Adipocyte (in vitro differentiated cells): ENCODE results near the gene RPS3.
"Not testable (repeated sequence)": the region's sequence is repeated elsewhere in the genome, so short reads cannot be mapped to it uniquely, and the experiment has no call there.

Experiments used
- DNase-seq: peaks from one replicate; pipeline ENCODE4 v3.0.0-alpha.2; 2015; ENCODE audit warnings: low read depth
- H3K27me3 ChIP-seq: replicated peaks from 2 replicates; pipeline ENCODE4 v1.7.0; 2013; ENCODE audit warnings: mild to moderate bottlenecking, low read length, moderate library complexity; ENCODE audit not compliant: control insufficient read depth, insufficient read depth
- H3K36me3 ChIP-seq: 2 replicates; pipeline ENCODE4 v1.7.0; 2013; ENCODE audit warnings: low read length, mild to moderate bottlenecking, moderate library complexity; ENCODE audit not compliant: control insufficient read depth, insufficient read depth, severe bottlenecking
- H3K4me1 ChIP-seq: 2 replicates; pipeline ENCODE4 v1.7.0; 2013; ENCODE audit warnings: mild to moderate bottlenecking, low read length, moderate library complexity; ENCODE audit not compliant: control insufficient read depth, insufficient read depth
- H3K4me3 ChIP-seq: 2 replicates; pipeline ENCODE4 v1.7.0; 2013; ENCODE audit warnings: mild to moderate bottlenecking, low read length, moderate library complexity
- H3K9ac ChIP-seq: 2 replicates; pipeline ENCODE4 v1.7.0; 2013; ENCODE audit warnings: mild to moderate bottlenecking, low read length, moderate library complexity
- H3K9me3 ChIP-seq: 2 replicates; pipeline ENCODE4 v1.7.0; 2013; ENCODE audit warnings: mild to moderate bottlenecking, low read length, moderate library complexity; ENCODE audit not compliant: control insufficient read depth

The RPS3 gene

DNA sequence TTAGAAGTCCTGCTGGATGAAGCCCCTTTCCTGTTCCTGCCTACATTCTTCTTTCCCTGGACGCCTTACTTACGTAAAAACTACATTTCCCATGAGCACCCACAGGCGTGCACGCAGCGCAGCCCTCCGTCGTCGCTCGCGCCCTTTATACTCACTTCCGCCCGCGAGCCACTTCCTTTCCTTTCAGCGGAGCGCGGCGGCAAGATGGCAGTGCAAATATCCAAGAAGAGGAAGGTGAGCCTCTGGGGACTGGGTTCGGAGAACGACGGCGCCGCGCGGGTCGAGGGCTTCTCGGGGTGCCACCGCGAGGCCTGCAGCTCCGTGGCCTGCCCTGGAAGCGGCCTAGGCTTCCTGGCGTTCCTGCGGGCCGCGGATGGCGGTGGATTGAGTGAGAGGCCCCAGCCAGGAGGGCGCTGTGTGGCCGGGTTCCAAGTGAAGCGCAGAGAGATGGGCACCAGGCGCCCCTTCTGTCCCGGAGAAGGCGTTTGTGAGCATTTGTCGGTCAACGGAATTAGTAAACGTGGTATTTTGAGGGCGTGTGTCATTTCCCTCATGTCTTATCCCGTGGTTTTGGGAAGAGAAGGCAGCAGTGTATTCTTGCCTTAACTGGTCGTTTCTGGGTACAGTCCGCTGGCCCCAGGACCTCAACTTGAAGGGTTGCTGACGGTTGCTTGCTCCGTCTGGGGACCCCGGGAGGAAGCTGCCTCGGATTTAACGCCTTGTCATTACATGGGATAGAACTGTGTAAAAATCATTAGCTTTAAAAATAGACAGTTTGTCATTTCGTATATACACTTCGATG is at the start of gene RPS3:
RPS3 (plus strand) TSS at position 175 of the 802 bp plus-strand sequence; CDS start at position 205, 30 bp downstream.
- Histone ChIP-seq H3K4me3 (peak within 1 kb of the TSS; percentile 100), H3K4me1 (peaks cover 22% of the 10 kb centered on the region), H3K27me3 (peaks cover 3% of the 10 kb centered on the region), H3K9me3 (no peaks in the 10 kb centered on the region), H3K36me3 (peaks cover 37% of the 10 kb centered on the region), H3K9ac (peak within 1 kb of the TSS; percentile 100)
- peak; percentile 97 for DNase-seq

DNA sequence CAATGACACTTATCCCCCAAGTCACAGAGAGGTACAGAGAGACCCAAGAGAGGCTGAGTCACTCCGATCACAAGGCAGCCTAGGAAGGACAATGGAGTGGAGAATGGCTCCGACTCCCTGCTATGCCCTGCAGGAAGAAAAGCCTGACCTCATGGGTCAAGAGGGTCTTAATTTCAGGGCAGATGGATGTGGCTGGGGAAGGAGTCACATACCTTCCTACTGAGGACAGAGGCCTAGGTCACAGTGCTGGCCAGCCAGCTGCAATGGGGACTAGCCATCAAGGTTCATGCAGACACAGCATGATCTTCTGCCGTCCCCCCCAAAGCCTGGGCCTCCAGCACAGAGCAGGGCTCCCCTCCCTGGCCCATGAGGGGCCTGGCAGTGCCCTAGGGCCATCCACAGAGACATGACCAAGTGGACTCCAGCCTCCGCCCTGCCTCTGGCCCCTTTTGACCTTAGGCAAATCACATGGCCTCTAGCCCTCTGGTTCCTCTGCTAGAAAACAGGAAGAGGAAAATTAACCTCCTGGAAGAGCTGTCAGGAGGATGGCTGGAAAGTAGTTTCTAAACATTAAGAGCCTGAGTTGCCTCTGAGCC is 49.7 kb upstream of the RPS3 start:
- Histone ChIP-seq H3K27me3 (no peaks in the 10 kb centered on the region), H3K36me3 (no peaks in the 10 kb centered on the region), H3K4me3 (peak overlapping the region; percentile 79), H3K4me1 (peaks cover 62% of the 10 kb centered on the region), H3K9me3 (no peaks in the 10 kb centered on the region), H3K9ac (peak overlapping the region; percentile 87)
- no peak for DNase-seq

DNA sequence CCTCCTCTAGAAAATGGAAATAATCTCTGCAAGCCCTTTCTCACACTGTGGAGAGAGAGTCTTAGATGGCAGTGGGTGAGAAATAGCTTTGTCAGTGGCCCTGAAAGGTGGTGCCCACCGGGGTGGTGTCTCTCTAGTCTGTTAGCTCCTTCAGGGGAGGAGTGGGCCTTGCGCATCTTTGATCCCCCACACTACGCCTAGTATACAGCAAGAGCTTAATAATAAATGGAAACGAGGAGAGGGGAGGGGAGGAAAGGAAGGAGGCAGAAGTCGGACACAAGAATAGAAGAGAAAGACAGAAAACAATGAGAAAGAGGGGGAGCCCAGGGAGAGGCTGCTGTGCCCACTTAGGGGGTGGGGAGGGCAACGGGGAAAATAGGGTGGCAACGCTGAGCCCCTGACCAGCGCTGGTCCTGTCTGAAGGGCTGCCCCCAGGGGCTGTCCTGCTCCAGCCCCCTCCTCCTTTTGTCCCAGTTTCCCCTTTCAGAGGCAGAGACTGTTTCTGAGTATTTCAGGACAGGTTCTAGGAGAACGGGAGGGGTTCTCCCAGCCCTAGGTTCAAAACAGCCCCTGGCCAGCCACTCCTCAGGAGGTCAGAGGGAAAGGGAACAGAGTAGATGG is 49.1 kb upstream of the RPS3 start:
- Histone ChIP-seq H3K27me3 (no peaks in the 10 kb centered on the region), H3K4me3 (peak overlapping the region; percentile 79), H3K9me3 (no peaks in the 10 kb centered on the region), H3K4me1 (peaks cover 61% of the 10 kb centered on the region), H3K36me3 (no peaks in the 10 kb centered on the region), H3K9ac (peak overlapping the region; percentile 87)
- no peak for DNase-seq

DNA sequence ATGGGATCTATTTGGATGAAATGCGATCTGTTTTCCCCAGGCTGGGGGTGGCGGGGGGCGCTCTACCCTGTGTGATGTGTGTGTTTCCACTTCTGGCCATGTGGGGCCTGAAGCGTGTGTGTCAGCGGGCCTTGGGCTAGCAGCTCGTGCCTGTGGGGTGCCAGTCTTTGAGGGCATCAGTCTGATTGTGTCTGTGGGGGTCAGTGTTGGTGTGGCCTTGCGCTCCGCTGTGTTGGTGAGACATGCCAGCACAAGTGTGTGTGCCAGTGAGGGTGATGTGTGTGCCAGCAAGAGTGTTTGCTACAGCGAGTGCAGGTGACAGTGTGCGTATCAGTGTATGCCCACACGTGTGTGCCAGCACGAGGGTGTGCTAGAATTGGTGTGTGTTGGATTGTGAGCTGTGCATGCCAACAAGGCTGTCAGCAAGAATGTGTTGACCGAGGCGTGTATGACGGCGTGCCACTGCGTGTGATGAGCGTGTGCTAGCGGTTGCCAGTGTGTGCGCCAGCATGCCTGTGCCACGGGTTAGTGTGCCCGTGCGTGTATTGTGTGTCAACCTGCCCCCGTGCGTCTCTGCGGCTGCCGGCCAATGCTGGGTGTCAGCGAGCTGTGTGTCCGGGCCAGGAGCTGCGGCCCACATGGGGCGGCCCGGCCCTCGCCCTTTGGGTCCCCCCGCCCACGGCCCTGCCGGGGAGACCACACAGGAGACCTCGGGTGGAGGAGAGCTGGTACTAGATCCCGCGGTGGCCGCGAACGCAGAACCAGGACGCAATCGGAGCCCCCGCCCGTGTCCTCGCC is 48.4 kb upstream of the RPS3 start:
- H3K4me1 ChIP-seq, result peaks cover 58% of the 10 kb centered on the region
- no peaks in the 10 kb centered on the region for H3K9me3 ChIP-seq
- H3K27me3 ChIP-seq, result no peaks in the 10 kb centered on the region
- peak; percentile 60 for DNase-seq
- no peaks in the 10 kb centered on the region for H3K36me3 ChIP-seq
- peak overlapping the region; percentile 87 for H3K9ac ChIP-seq
- peak overlapping the region; percentile 79 for H3K4me3 ChIP-seq

DNA sequence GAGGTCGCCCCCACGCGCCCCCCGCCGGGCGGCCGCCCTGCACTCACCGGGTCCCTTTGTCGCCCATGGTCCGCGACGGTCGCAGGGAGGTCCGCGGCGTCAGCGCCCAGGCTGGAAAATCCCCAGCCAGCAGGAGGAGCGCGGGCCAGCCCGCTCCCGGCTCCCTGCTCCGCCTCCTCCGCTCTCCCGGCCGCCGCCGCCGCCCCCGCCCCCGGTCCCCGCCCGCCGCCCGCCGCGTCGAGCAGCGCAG is 47.9 kb upstream of the RPS3 start, which contains the start of gene ARRB1:
ARRB1 (minus strand) TSS at position 121 of the 250 bp plus-strand sequence; CDS start at position 67, 54 bp downstream.
- peak within 1 kb of the TSS; percentile 87 for H3K9ac ChIP-seq
- H3K27me3 ChIP-seq, result no peaks in the 10 kb centered on the region
- peak within 1 kb of the TSS; percentile 79 for H3K4me3 ChIP-seq
- peaks cover 52% of the 10 kb centered on the region for H3K4me1 ChIP-seq
- DNase-seq, result no peak
- H3K36me3 ChIP-seq, result no peaks in the 10 kb centered on the region
- no peaks in the 10 kb centered on the region for H3K9me3 ChIP-seq

DNA sequence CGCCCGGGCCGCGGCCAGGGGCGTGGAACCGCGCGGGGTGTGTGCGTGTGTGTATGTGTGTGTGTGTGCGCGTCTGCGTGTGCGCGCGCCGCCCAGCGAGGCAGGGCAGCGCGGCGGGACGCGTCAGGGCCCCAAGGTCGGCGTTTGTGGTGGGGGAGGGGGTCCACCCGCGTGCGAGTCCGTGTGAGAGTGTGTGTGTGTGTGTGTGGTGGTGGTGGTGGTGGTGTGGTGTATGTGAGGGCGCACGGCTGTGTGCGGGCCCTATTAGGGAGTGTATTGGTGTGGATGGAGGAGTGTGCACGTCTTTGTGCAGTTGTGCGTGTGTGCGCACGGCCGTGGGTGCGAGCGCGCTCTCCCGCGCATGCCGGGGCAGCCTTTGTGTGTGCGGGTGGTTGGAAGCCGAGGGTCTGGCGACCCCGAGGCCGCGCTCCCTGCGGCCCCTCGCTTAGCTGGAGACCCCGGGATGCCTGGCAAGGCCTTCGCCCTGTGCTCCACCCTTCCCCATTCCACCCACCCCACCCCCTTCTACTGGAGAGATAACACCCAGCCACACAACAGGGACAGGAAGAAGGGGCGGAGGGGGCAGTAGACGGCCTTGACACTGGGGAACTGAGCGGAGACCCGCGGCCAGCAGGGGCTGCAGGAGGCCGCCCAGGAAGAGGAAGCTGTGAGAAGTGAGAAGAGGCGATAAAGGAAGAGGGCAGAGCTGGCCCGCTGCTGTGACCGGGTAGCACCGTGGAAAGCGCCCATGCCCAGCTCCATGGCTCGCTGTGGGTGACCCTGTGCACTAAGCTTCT is 47.3 kb upstream of the RPS3 start:
- Histone ChIP-seq H3K36me3 (no peaks in the 10 kb centered on the region), H3K4me3 (peak overlapping the region; percentile 79), H3K9me3 (no peaks in the 10 kb centered on the region), H3K9ac (peak overlapping the region; percentile 84), H3K4me1 (peaks cover 47% of the 10 kb centered on the region), H3K27me3 (no peaks in the 10 kb centered on the region)
- DNase-seq, result peak; percentile 85

DNA sequence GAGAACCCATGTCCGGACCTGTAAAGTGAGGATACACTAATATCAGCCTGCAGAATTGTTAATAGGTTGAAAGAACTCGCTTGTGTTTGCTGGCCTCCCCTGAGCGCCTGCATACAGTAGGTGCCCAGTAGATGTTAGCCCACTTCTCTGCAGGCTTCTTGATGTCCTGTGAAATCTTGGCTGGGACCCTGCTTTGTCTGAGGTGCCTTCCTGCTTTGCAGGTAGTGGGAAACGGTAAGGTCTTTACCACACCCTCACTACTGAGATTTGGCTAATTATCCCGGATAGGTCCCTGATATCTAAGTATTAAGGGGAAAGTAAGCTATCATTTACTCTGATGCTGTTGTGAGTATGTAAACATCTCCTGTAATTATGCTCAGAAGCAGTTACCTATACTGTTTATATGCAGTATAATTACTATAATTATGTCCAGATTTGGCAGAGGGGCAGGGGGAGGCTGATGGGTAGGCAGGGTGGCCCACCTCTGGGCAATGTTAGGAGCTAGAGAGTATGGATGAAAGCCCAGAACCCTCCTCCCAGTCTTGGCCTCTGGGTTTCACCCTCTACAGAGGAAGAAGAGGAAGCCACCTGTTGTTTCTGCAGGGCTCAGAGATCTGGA is 46.6 kb upstream of the RPS3 start:
- Histone ChIP-seq H3K36me3 (no peaks in the 10 kb centered on the region), H3K4me3 (peak overlapping the region; percentile 79), H3K27me3 (no peaks in the 10 kb centered on the region), H3K9me3 (no peaks in the 10 kb centered on the region), H3K4me1 (peaks cover 40% of the 10 kb centered on the region), H3K9ac (peak overlapping the region; percentile 84)
- no peak for DNase-seq

DNA sequence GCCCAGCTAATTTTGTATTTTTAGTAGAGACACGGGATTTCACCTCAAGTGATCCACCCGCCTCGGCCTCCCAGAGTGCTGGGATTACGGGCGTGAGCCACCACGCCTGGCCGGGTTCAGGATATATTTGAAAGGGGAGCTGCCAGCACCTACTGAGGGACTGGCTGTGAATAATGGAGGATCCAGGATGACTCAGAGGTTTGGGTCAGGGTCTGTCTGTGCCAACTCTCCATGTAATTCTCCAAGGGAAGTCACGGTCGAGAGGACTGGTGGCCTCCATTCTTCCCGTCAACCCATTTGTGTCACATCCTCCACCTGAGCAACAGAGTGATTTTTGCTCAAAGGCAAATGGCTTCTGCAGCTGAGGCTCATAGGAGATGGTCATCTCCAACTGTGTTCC is 44.3 kb upstream of the RPS3 start:
- Histone ChIP-seq H3K9ac (no peak overlapping the region), H3K4me1 (peaks cover 17% of the 10 kb centered on the region), H3K4me3 (no peak overlapping the region), H3K9me3 (no peaks in the 10 kb centered on the region), H3K36me3 (no peaks in the 10 kb centered on the region), H3K27me3 (no peaks in the 10 kb centered on the region)
- no peak for DNase-seq

DNA sequence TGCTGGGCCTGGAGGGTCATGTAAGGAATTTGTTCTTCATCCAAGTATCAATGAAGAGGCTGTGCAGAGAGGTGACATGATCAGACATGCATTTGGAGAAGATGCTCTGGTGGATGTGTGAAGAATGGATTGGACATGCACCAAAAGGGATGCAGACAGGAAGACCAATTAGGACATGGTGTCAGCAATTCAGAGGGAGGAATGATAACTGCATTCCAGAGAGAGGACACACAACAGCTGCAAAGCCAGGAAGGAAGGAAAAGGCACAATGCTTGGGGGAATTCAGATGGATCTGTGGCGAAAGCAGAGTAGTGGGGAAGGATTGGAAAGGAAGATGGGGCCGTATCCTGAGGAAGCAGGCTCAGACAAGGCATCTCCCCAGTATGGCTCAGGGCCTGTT is 42.7 kb upstream of the RPS3 start:
- Histone ChIP-seq H3K9ac (no peak overlapping the region), H3K27me3 (no peaks in the 10 kb centered on the region), H3K4me1 (peaks cover 6% of the 10 kb centered on the region), H3K36me3 (no peaks in the 10 kb centered on the region), H3K9me3 (no peaks in the 10 kb centered on the region), H3K4me3 (no peak overlapping the region)
- DNase-seq, result no peak

DNA sequence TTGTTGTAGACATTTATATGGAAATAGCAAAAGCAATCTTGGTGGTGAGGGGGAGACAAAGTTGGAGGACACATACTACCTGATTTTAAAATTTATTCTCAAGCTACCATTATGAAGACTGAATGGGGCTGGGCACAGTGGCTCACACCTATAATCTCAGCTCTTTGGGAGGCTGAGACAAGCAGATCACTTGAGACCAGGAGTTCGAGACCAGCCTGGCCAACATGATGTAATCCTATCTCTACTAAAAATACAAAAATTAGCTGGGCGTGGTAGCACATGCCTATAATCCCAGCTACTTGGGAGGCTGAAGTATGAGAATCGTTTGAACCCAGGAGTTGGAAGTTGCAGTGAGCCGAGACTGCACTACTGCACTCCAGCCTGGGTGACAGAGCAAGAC is 37.0 kb upstream of the RPS3 start:
- H3K4me3 ChIP-seq, DNase-seq, H3K36me3 ChIP-seq: not testable (repeated sequence)

More for the DNA sequence above, 37.0 kb upstream of the RPS3 start:
- not testable (repeated sequence) for H3K27me3 ChIP-seq, H3K9ac ChIP-seq, H3K4me1 ChIP-seq, H3K9me3 ChIP-seq
